Activated CD8-positive, alpha-beta memory T cell treated with anti-CD3 and anti-CD28 coated beads, Interleukin-2, amount 10 ng/mL, durations not matched to agents 7 days and 5 days (primary cell): ENCODE results near the gene ACTR3. TPM values are rescaled to one million over a fixed set of nuclear protein-coding genes. Genes with fewer than 3 reads are reported as not detected.
"Not testable (repeated sequence)": the region's sequence is repeated elsewhere in the genome, so short reads cannot be mapped to it uniquely, and the experiment has no call there.

Experiments used
- ATAC-seq: fragments of 150-1000 bp; cut with Tn5 transposase; one replicate; pipeline ENCODE4 v1.10.0; 2021; ENCODE audit warnings: moderate library complexity
- CTCF ChIA-PET: fragments of 350-600 bp; sonication (Branson Sonifier 250); formaldehyde crosslinking; loops from one replicate; lab custom pipeline; 2021; ENCODE audit warnings: antibody characterized with exemption; lab: Charles Lee
- DNase-seq: peaks from one replicate; pipeline ENCODE4 v3.0.0-alpha.2; 2020
- H3K27ac Mint-ChIP-seq: one replicate; pipeline ENCODE4 v1.8.0; 2021; ENCODE audit warnings: mild to moderate bottlenecking, mixed read lengths
- H3K27me3 Mint-ChIP-seq: one replicate; pipeline ENCODE4 v1.8.0; 2021; ENCODE audit warnings: mixed read lengths
- H3K36me3 Mint-ChIP-seq: one replicate; pipeline ENCODE4 v1.8.0; 2021; ENCODE audit warnings: mild to moderate bottlenecking, mixed read lengths
- H3K4me1 Mint-ChIP-seq: one replicate; pipeline ENCODE4 v1.8.0; 2021; ENCODE audit warnings: mixed read lengths
- H3K4me3 Mint-ChIP-seq: one replicate; pipeline ENCODE4 v1.8.0; 2021; ENCODE audit warnings: mild to moderate bottlenecking, moderate library complexity, mixed read lengths
- H3K9me3 Mint-ChIP-seq: one replicate; pipeline ENCODE4 v1.8.0; 2022; ENCODE audit warnings: low read depth, mixed read lengths
- total RNA-seq, 2 experiments: library from RNA; stranded (reverse); gene quantifications; one replicate each; pipeline ENCODE4 v1.2.3, GENCODE V29; 2021

ACTR3 gene
- total RNA-seq, 2 experiments from 2014 or later = 511 to 626 TPM

GRCh38 chr2:113920996-113921395 lies 31.1 kb downstream of the ACTR3 start:
- CTCF ChIA-PET = interaction anchor here (1.5 kb wide), 1 partner anchor 13 kb away, joined by 3 read pairs; no protein-coding TSS in a partner anchor
- Mint-ChIP-seq H3K27ac (peak overlapping the region; percentile 20), H3K27me3 (no peaks in the 10 kb centered on the region), H3K9me3 (no peaks in the 10 kb centered on the region), H3K4me1 (peaks cover 38% of the 10 kb centered on the region), H3K36me3 (peaks cover 45% of the 10 kb centered on the region), H3K4me3 (no peak overlapping the region)
- DNase-seq (no peak), ATAC-seq (no peak)

- H3K36me3 Mint-ChIP-seq = peaks cover 40% of the 10 kb centered on the region
- ATAC-seq (no peak), DNase-seq (no peak)
- H3K9me3 Mint-ChIP-seq = no peaks in the 10 kb centered on the region
- no peaks in the 10 kb centered on the region for H3K27me3 Mint-ChIP-seq
- H3K4me1 Mint-ChIP-seq = peaks cover 35% of the 10 kb centered on the region
- no peak overlapping the region for H3K4me3 Mint-ChIP-seq
- H3K27ac Mint-ChIP-seq = no peak overlapping the region
- CTCF ChIA-PET = no interaction called here
These were observed 32.4 kb downstream of the ACTR3 start for GRCh38 chr2:113922335-113922734.

- Mint-ChIP-seq H3K9me3 (no peaks in the 10 kb centered on the region), H3K27ac (no peak overlapping the region), H3K4me1 (peaks cover 30% of the 10 kb centered on the region), H3K4me3 (no peak overlapping the region), H3K27me3 (no peaks in the 10 kb centered on the region), H3K36me3 (peaks cover 35% of the 10 kb centered on the region)
- CTCF ChIA-PET = no interaction called here
- ATAC-seq (peak; percentile 14), DNase-seq (no peak)
These were observed 32.9 kb downstream of the ACTR3 start for GRCh38 chr2:113922784-113923183.

GRCh38 chr2:113925884-113926283 lies 36.0 kb downstream of the ACTR3 start:
- peaks cover 47% of the 10 kb centered on the region for H3K36me3 Mint-ChIP-seq
- H3K4me3 Mint-ChIP-seq = no peak overlapping the region
- DNase-seq (no peak), ATAC-seq (no peak)
- CTCF ChIA-PET = interaction anchor here (0.7 kb wide), 1 partner anchor 214 kb away, joined by 3 read pairs; no protein-coding TSS in a partner anchor
- no peak overlapping the region for H3K27ac Mint-ChIP-seq
- peaks cover 32% of the 10 kb centered on the region for H3K4me1 Mint-ChIP-seq
- H3K9me3 Mint-ChIP-seq = no peaks in the 10 kb centered on the region
- no peaks in the 10 kb centered on the region for H3K27me3 Mint-ChIP-seq

GRCh38 chr2:113926314-113926713 lies 36.4 kb downstream of the ACTR3 start:
- Mint-ChIP-seq H3K9me3 (no peaks in the 10 kb centered on the region), H3K27ac (no peak overlapping the region), H3K36me3 (peaks cover 49% of the 10 kb centered on the region), H3K4me3 (no peak overlapping the region), H3K27me3 (no peaks in the 10 kb centered on the region), H3K4me1 (peaks cover 32% of the 10 kb centered on the region)
- CTCF ChIA-PET = interaction anchor here (0.7 kb wide), 1 partner anchor 214 kb away, joined by 3 read pairs; no protein-coding TSS in a partner anchor
- DNase-seq (no peak), ATAC-seq (no peak)

GRCh38 chr2:113930448-113930847 lies 40.6 kb downstream of the ACTR3 start:
- Mint-ChIP-seq H3K9me3 (no peaks in the 10 kb centered on the region), H3K4me1 (peaks cover 20% of the 10 kb centered on the region), H3K4me3 (no peak overlapping the region), H3K36me3 (peaks cover 69% of the 10 kb centered on the region), H3K27me3 (no peaks in the 10 kb centered on the region), H3K27ac (peak overlapping the region; percentile 49)
- CTCF ChIA-PET = no interaction called here
- DNase-seq (no peak), ATAC-seq (no peak)

- no peak overlapping the region for H3K4me3 Mint-ChIP-seq
- CTCF ChIA-PET = no interaction called here
- peaks cover 7% of the 10 kb centered on the region for H3K9me3 Mint-ChIP-seq
- no peak for ATAC-seq
- no peaks in the 10 kb centered on the region for H3K27me3 Mint-ChIP-seq
- H3K36me3 Mint-ChIP-seq = peaks cover 75% of the 10 kb centered on the region
- peak overlapping the region; percentile 18 for H3K27ac Mint-ChIP-seq
- peaks cover 2% of the 10 kb centered on the region for H3K4me1 Mint-ChIP-seq
- no peak for DNase-seq
These were observed 47.6 kb downstream of the ACTR3 start for GRCh38 chr2:113937501-113937900.

- CTCF ChIA-PET = no interaction called here
- Mint-ChIP-seq H3K36me3 (peaks cover 47% of the 10 kb centered on the region), H3K4me3 (no peak overlapping the region), H3K27ac (no peak overlapping the region), H3K4me1 (peaks cover 2% of the 10 kb centered on the region), H3K9me3 (peaks cover 7% of the 10 kb centered on the region), H3K27me3 (no peaks in the 10 kb centered on the region)
- no peak for DNase-seq
- no peak for ATAC-seq
These were observed 51.0 kb downstream of the ACTR3 start for GRCh38 chr2:113940891-113941290.

GRCh38 chr2:113945784-113946183 lies 55.9 kb downstream of the ACTR3 start:
- ATAC-seq, DNase-seq, H3K4me1 Mint-ChIP-seq, H3K27me3 Mint-ChIP-seq, H3K4me3 Mint-ChIP-seq, H3K9me3 Mint-ChIP-seq: not testable (repeated sequence)
- Mint-ChIP-seq H3K27ac (peak overlapping the region; percentile 47), H3K36me3 (peaks cover 48% of the 10 kb centered on the region)
- CTCF ChIA-PET = interaction anchor here (0.9 to 3.1 kb wide), 3 partner anchors 11 to 33 kb away, joined by 3 to 9 read pairs (median 5); no protein-coding TSS in a partner anchor

GRCh38 chr2:113950906-113951305 lies 61.0 kb downstream of the ACTR3 start:
- CTCF ChIA-PET, H3K4me3 Mint-ChIP-seq, H3K27me3 Mint-ChIP-seq, ATAC-seq, H3K4me1 Mint-ChIP-seq, DNase-seq, H3K9me3 Mint-ChIP-seq: not testable (repeated sequence)
- H3K27ac Mint-ChIP-seq = peak overlapping the region; percentile 26
- peaks cover 67% of the 10 kb centered on the region for H3K36me3 Mint-ChIP-seq

- ATAC-seq = no peak
- Mint-ChIP-seq H3K27ac (no peak overlapping the region), H3K4me1 (no peaks in the 10 kb centered on the region), H3K36me3 (peaks cover 27% of the 10 kb centered on the region), H3K27me3 (no peaks in the 10 kb centered on the region), H3K9me3 (no peaks in the 10 kb centered on the region), H3K4me3 (no peak overlapping the region)
- CTCF ChIA-PET = interaction anchor here (1.1 kb wide), 1 partner anchor 16 kb away, joined by 3 read pairs; no protein-coding TSS in a partner anchor
- no peak for DNase-seq
These were observed 71.1 kb downstream of the ACTR3 start for GRCh38 chr2:113961000-113961399.

GRCh38 chr2:113962692-113963480 lies 73.0 kb downstream of the ACTR3 start:
- Mint-ChIP-seq H3K27me3 (no peaks in the 10 kb centered on the region), H3K4me3 (no peak overlapping the region), H3K36me3 (peaks cover 19% of the 10 kb centered on the region), H3K4me1 (peaks cover 2% of the 10 kb centered on the region), H3K27ac (no peak overlapping the region), H3K9me3 (no peaks in the 10 kb centered on the region)
- DNase-seq (no peak), ATAC-seq (no peak)
- CTCF ChIA-PET = interaction anchor here (0.5 to 1.4 kb wide), 2 partner anchors 17 to 18 kb away, joined by 3 to 4 read pairs; no protein-coding TSS in a partner anchor

- Mint-ChIP-seq H3K27me3 (no peaks in the 10 kb centered on the region), H3K4me1 (peaks cover 2% of the 10 kb centered on the region), H3K9me3 (no peaks in the 10 kb centered on the region), H3K4me3 (no peak overlapping the region), H3K27ac (no peak overlapping the region), H3K36me3 (peaks cover 17% of the 10 kb centered on the region)
- CTCF ChIA-PET = interaction anchor here (1.1 to 1.4 kb wide), 2 partner anchors 16 to 143 kb away, joined by 3 to 4 read pairs; no protein-coding TSS in a partner anchor
- no peak for DNase-seq
- ATAC-seq = no peak
These were observed 74.1 kb downstream of the ACTR3 start for GRCh38 chr2:113963965-113964364.

GRCh38 chr2:113964436-113964835 lies 74.5 kb downstream of the ACTR3 start:
- DNase-seq (no peak), ATAC-seq (no peak)
- Mint-ChIP-seq H3K4me1 (peaks cover 2% of the 10 kb centered on the region), H3K4me3 (no peak overlapping the region), H3K36me3 (peaks cover 14% of the 10 kb centered on the region), H3K27me3 (no peaks in the 10 kb centered on the region), H3K9me3 (no peaks in the 10 kb centered on the region), H3K27ac (no peak overlapping the region)
- CTCF ChIA-PET = interaction anchor here (1.0 to 1.1 kb wide), 2 partner anchors 57 to 143 kb away, joined by 3 read pairs; no protein-coding TSS in a partner anchor
